AG09319 (cell line): ENCODE data around the gene PIPOX.

Experiments
- DNase-seq: peaks from one replicate; pipeline ENCODE4 v3.0.0-alpha.2; 2010; ENCODE audit warnings: low read depth; ENCODE audit errors: extremely low read depth
- CTCF ChIP-seq: IDR thresholded peaks from 2 replicates; pipeline ENCODE4 v1.5.1; 2011; ENCODE audit warnings: low read depth, mild to moderate bottlenecking, inconsistent platforms, low read length, moderate library complexity

The PIPOX gene

GRCh38 chr17:29003289-29003688 is 39.7 kb upstream of the PIPOX start:
- no peak for TF ChIP-seq CTCF
- no peak for DNase-seq

GRCh38 chr17:29004081-29004692 is 38.8 kb upstream of the PIPOX start:
- DNase-seq: no peak
- TF ChIP-seq CTCF: no peak

GRCh38 chr17:29005936-29006511 is 36.9 kb upstream of the PIPOX start, which contains the start of gene SEZ6:
Gene SEZ6 (minus strand): TSS chr17:29006033. CDS start chr17:29005869, 164 bp downstream.
- no peak for TF ChIP-seq CTCF
- no peak for DNase-seq

- TF ChIP-seq CTCF: no peak
- DNase-seq: no peak
Observed at GRCh38 chr17:29007456-29007855, 35.5 kb upstream of the PIPOX start.

- no peak for DNase-seq
Observed at GRCh38 chr17:29007860-29008455, 35.0 kb upstream of the PIPOX start.

GRCh38 chr17:29008591-29008990 is 34.4 kb upstream of the PIPOX start:
- DNase-seq: no peak
- TF ChIP-seq CTCF: no peak

More at GRCh38 chr17:29007860-29008455, 35.0 kb upstream of the PIPOX start:
- TF ChIP-seq CTCF: no peak

GRCh38 chr17:29010129-29010528 is 32.8 kb upstream of the PIPOX start:
- TF ChIP-seq CTCF: no peak
- DNase-seq: no peak
